ENCODE data around the gene SLC44A1.
A peak's percentile ranks its signal among the peaks of the same experiment; 100 is the strongest.

The SLC44A1 gene

DNA sequence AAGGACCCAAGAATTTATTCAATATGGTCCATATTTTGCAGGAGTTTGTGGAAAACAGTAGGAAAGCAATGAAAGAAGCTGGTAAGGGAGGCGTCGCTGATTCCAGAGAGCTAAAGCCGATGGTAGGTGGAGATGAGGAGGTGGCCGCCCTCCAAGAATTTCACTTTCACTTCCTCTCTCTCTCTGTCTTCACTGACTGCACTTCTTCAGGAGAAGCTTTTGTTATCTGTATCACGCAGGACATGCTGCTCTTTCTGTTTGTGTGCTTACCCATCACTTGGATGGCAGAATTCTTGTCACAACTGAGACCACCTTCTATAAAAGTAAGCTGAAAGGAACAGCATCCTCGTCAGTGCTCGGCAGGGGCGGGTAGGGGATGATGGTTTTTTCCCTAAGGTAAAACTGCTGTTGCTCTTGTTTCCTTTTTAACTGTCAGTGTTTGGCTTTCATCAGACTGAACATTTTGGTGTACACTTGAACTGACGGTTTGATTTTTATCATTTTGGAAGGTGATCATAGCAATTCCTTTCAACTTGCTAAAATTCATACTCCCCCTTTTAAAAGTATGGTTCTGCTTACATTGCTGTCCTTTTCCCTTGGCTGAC, 141.0 kb downstream of the SLC44A1 start:
- peak in 1 of 3 donors; percentile 7 for DNase-seq (ENCODE audit: low read depth in 2 of 3, low spot score in 1 of 3)

DNA sequence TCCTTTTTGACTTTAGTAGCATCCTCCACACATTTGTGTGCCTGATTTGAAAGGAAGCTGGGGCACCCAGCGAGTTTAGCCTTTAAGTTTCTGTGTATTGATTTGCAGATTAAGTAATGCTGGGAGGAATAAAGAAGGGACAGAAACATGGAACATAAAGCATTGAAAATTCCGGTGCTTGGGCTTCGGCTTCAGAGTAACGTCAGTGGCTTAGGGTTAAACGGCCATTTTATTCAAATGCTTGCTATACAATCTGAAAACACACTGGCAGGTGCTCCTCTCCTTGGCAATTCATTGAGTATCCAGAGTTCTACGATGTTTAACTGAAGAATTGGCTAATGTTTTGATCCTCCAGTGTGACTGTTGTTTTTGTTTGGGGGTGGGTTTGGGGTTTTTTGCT, 145.3 kb downstream of the SLC44A1 start:
- no peak for DNase-seq (ENCODE audit: low read depth in 2 of 3, low spot score in 1 of 3)

DNA sequence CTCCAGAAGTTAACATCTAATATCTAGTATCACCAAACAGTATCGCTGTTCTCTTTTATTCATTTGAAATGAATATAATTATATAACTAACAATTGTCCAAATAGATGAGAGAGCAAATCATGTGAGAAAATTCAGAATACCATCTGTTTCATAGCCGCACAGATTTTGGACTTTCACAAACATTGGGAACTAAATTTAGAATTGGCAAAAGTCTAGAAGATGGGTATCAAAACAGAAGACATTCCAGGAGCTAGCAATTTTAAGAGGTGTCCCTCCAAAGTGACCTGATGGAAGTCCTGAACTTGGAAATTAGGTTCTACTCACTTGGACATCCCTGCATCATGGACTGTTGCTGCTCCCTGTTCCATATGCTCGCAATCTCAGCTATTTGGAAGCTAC, 146.4 kb downstream of the SLC44A1 start:
- DNase-seq (ENCODE audit: low read depth in 2 of 3, low spot score in 1 of 3), result no peak

GRCh38 chr9:105391288-105391687, 146.8 kb downstream of the SLC44A1 start:
- DNase-seq (ENCODE audit: low read depth in 2 of 3, low spot score in 1 of 3), result no peak

GRCh38 chr9:105392531-105392930, 148.1 kb downstream of the SLC44A1 start:
- DNase-seq (ENCODE audit: low read depth in 2 of 3, low spot score in 1 of 3), result no peak

DNA sequence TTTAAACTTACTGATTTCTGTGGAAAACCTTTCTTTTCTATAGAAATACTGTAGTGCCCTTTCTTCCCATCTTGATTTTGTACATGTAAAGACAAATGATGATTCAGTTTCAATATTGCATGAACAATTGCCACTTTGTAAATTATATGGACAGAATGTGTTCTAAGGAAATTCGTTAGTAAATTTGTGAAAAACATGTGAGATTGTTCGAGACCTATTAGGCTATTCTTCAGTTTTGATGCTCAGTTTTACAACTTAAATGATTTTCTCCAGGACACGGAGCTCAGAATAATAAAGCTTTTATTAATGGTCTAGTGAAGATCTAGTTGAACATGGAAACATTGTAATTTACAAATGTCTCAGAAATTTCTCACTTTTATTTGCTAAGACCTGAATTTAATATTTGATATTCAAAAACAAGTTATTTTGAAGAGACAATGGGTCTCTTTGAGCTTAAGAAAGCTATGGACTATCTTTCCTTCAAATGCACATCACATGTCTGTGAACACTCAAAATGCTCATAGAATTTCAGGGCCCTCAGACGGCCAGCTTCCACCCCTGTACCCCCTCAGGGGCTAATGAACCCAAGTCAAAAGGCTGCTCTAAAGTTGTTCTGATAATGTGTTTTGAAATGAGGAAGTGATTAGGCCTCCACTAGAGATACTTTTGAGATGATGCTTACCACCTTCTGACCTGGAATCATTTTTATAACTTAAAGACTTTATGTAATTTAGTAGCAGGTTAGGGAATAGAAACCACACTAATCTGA, 149.3 kb downstream of the SLC44A1 start:
- no peak for DNase-seq (ENCODE audit: low read depth in 2 of 3, low spot score in 1 of 3)

- no peak for DNase-seq (ENCODE audit: low read depth in 2 of 3, low spot score in 1 of 3)
Measured at GRCh38 chr9:105396441-105396840, 152.0 kb downstream of the SLC44A1 start.

- no peak for DNase-seq (ENCODE audit: low read depth in 2 of 3, low spot score in 1 of 3)
Measured at GRCh38 chr9:105396901-105397300, 152.4 kb downstream of the SLC44A1 start.

DNA sequence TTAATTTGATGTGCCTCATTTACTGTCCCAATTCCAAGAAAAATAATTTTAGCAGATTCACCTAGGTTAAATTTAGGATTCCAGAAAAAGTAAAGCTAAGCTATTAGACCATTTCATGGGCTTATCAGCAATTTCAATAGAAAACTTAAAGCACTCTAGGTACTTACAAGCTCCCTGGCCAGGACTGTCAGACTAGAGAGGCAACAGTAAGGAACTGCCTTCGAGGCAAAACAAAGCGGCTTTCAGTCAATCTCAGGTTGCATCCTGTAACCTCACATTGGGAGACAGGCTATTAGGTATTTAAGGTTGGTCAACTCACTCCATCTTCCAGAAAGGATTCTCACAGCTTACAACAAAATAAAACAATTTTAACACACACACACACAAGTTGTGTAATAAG, 154.7 kb downstream of the SLC44A1 start:
- no peak for DNase-seq (ENCODE audit: low read depth in 2 of 3, low spot score in 1 of 3)

GRCh38 chr9:105401651-105402050, 157.2 kb downstream of the SLC44A1 start:
- no peak for DNase-seq (ENCODE audit: low read depth in 2 of 3, low spot score in 1 of 3)

DNA sequence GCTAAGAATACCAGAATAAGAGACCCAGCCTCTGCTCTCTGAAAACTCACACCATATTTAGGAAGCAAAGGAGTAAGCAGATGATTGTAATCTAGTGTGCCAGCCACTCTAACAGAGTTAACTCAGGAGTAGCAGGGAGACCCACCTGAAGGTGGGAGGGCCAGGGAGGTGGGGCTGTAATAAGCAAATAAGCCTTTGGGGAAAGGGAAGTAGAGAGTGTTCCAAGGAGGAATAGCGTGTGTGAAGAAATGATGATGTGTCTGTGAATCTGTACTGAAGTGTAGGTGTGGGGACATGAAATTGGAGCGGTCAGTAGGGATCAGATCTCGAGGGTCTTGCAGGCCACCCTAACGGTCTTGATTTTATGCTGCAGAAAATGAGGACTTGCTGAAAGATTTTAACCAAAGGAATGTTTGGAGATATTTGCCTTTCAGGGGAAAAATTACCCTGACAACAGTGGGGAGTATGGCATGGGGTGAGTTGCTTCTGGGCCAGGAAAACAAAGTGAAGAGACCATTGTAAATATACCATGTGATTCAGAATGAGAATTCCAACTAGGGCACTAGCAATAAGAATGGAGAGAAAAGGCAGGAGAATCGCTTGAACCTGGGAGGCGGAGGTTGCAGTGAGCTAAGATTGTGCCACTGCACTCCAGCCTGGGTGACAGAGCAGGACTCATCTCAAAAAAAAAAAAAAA, 159.2 kb downstream of the SLC44A1 start:
- no peak for DNase-seq (ENCODE audit: low read depth in 2 of 3, low spot score in 1 of 3)

DNA sequence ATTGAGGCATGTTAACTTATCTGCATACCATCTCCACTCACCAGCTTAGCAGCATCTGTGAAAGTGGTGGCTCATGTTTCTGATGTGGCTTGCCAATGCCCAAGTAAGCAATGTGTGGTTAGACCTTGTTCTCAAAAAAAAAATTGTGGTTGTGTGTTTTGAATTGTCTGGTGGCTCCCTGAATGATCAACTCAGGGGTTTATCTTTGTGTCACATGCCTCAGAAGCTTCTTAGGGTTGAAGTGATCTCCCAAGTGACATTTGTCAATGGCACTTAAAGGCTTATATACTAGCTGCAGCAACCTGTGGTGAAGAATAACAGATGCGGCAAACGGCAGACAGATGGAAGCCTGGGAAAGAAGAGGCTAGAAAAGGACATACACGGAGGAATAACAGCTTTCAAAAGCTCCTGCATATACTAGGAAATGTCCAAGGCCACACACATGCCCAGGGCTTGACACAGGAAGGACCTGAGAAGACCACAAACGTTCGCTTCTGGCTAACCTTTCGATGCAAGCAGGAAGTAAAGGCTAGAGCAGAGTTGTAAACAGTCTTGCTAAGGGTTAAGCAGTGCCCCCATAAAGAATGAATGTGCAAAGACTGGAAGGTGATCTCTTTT, 161.2 kb downstream of the SLC44A1 start:
- DNase-seq (ENCODE audit: low read depth in 2 of 3, low spot score in 1 of 3), result peak in 2 of 3 donors; percentile 25 to 33

- DNase-seq (ENCODE audit: low read depth in 2 of 3, low spot score in 1 of 3), result no peak
Measured at GRCh38 chr9:105406369-105406768, 161.9 kb downstream of the SLC44A1 start.

- DNase-seq (ENCODE audit: low read depth in 2 of 3, low spot score in 1 of 3), result no peak
Measured at GRCh38 chr9:105413525-105413924, 169.1 kb downstream of the SLC44A1 start.

- DNase-seq (ENCODE audit: low read depth in 2 of 3, low spot score in 1 of 3), result peak; percentile 6 to 50 (median 30)
Measured at GRCh38 chr9:105414947-105415661, 170.7 kb downstream of the SLC44A1 start.

DNA sequence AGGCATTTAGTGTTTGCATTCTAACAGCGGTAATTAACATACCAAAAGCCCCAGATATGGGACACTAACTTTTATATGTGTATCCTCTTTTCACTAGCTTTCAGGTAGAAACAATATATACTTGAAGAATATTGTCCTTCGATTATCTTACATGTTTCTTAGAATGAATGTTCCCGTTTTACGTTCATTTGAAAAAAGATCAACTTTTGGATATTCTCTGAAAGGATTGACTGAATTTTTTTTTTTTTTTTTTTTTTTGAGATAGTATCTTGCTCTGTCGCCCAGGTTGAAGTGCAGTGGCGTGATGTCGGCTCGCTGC, 171.2 kb downstream of the SLC44A1 start:
- DNase-seq (ENCODE audit: low read depth in 2 of 3, low spot score in 1 of 3), result no peak

GRCh38 chr9:105416840-105417239, 172.4 kb downstream of the SLC44A1 start:
- no peak for DNase-seq (ENCODE audit: low read depth in 2 of 3, low spot score in 1 of 3)

GRCh38 chr9:105418588-105419500, 174.4 kb downstream of the SLC44A1 start:
- no peak for DNase-seq (ENCODE audit: low read depth in 2 of 3, low spot score in 1 of 3)

- no peak for DNase-seq (ENCODE audit: low read depth in 2 of 3, low spot score in 1 of 3)
Measured at GRCh38 chr9:105419816-105420597, 175.6 kb downstream of the SLC44A1 start.
